Right cardiac atrium (tissue), 5 donors: ENCODE measurements around the gene POMZP3. TPM values are rescaled to one million over a fixed set of nuclear protein-coding genes. Genes with fewer than 3 reads are reported as not detected.
"Not testable (repeated sequence)": the region's sequence is repeated elsewhere in the genome, so short reads cannot be mapped to it uniquely, and the experiment has no call there.

Experiments
- ATAC-seq, 2 donors: fragments of 200-7000 bp; cut with Tn5 transposase; one replicate each; pipeline versions ENCODE4 v1.8.0 to v1.9.1; 2020; ENCODE audit warnings: moderate library complexity in 2 of 2, mild to moderate bottlenecking in 1 of 2
- DNase-seq, 3 donors: peaks; one replicate each; pipeline ENCODE4 v3.0.0-alpha.2; 2020
- H3K27ac ChIP-seq: one replicate; pipeline ENCODE4 v1.5.1; 2013; ENCODE audit warnings: mild to moderate bottlenecking, low read length, control low read depth, moderate library complexity
- H3K27me3 ChIP-seq: one replicate; pipeline ENCODE4 v1.6.1; 2013; ENCODE audit not compliant: control insufficient read depth, insufficient read depth
- H3K4me1 ChIP-seq: one replicate; pipeline ENCODE4 v1.6.1; 2013; ENCODE audit warnings: low read length; ENCODE audit not compliant: control insufficient read depth, insufficient read depth
- H3K4me3 ChIP-seq: one replicate; pipeline ENCODE4 v1.5.1; 2013; ENCODE audit warnings: low read length, control low read depth
- H3K9me3 ChIP-seq: one replicate; pipeline ENCODE4 v1.6.1; 2013; ENCODE audit warnings: low read length; ENCODE audit not compliant: control insufficient read depth
- WGBS: extraction: QIAGEN DNeasy Blood & Tissue Kit; methylation state at CpG from one replicate; pipeline ENCODE4 v1.1.7; 2013; 5-methylcytosine and 5-hydroxymethylcytosine counted together
- intact Hi-C, 4 donors: fragments of 100-400 bp; cut with DNase I; formaldehyde crosslinking; loops; one replicate each; pipeline versions ENCODE4 v1.11.0 to v1.14.0; 2022 to 2023
- polyA plus RNA-seq: library from polyadenylated mRNA; stranded (reverse); fragments of 200-250 nt; gene quantifications from one replicate; pipeline ENCODE4 v1.2.3, GENCODE V29; 2013
- total RNA-seq, 4 donors: library from RNA; stranded (reverse); fragmentation: NEBNext Ultra II Directional; extraction: Animal tissue kit (Norgen Biotek cat#: 25700); gene quantifications; one replicate each; pipeline ENCODE4 v1.2.1, GENCODE V29; 2021
- donor health status: healthy with polysubstance abuse.
- donor health status: DM: no; HTN: yes; CAD: no.
- donor health status: DM: no; HTN: no; CAD: no.
- donor health status: DM: no; HTN: yes; CAD: no; lungs with severe emphysema.
- donor health status: DM: yes; HTN: yes; CAD: no.

POMZP3 gene
- total and polyA plus RNA-seq, 5 donors: 7.0 to 14.8 (median 7.4) TPM

DNA sequence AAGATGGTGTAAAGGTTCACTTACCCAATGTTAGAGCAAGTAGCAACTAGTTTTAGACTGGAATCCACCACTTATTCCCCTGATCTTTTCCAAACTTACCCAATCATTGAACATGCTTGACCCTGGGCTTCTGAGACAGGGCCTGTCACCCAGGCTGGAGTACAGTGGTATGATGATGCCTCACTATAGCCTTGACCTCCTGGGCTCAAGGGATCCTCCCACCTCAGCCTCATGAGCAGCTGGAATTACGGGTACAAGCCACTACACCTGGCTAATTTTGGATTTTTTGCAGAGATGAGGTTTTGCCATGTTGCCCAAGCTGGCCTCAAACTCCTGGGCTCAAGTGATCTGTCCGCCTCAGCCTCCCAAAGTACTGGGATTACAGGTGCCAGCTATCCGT lies 14.8 kb downstream of the POMZP3 start:
- H3K9me3 ChIP-seq, H3K4me1 ChIP-seq, DNase-seq, H3K27ac ChIP-seq, H3K4me3 ChIP-seq, H3K27me3 ChIP-seq, ATAC-seq, intact Hi-C loops: not testable (repeated sequence)
- no CpG with 5 or more reads among the region's 3 CpGs for WGBS

DNA sequence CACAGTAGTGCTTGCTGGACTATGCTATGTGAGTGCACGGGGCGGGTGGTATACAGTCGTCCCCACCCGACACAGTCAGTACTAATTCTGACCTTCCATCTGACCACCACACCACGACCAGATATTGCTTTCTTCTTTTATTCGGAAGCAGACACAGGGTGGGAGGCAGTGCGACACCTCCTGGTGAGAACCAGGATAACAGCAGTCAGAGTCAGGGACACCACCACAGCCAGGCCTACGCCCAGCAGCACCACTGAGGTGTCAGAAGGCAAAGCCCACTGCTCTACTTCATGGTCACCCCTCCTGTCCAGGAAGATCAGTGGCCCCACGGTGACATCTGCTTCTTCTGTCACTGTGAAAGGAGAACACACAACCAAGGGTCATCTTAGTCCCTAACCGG lies 17.2 kb downstream of the POMZP3 start:
- H3K9me3 ChIP-seq, H3K27me3 ChIP-seq, H3K4me1 ChIP-seq, intact Hi-C loops, H3K4me3 ChIP-seq, H3K27ac ChIP-seq, DNase-seq: not testable (repeated sequence)
- WGBS: 53% methylated on average over 2 of the region's 10 CpGs
- peak; percentile 19 to 47 for ATAC-seq

DNA sequence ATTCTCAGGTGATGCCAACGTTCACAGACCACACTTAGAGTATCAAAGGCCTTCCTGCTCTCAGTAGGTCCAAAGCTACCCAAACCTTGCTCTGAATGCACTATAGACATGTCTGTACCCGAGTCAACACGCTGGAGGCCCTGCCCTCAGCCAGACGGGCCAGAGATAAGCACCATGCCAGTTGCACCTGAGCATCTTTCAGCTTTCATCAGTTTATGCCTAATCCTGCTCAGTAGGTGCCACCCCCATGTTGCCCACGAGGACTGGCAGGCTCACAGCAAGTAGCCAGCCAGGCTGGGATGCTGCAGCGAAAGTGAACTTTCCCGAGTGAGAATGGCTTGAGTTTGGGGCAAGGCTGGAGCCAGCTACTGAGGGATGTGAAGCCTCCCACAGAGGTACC lies 18.6 kb downstream of the POMZP3 start:
- H3K9me3 ChIP-seq, H3K27ac ChIP-seq, H3K4me3 ChIP-seq, H3K27me3 ChIP-seq, H3K4me1 ChIP-seq, ATAC-seq, intact Hi-C loops: not testable (repeated sequence)
- WGBS: 74% methylated on average over 6 of the region's 7 CpGs
- DNase-seq: peak in 1 of 3 donors; percentile 34

DNA sequence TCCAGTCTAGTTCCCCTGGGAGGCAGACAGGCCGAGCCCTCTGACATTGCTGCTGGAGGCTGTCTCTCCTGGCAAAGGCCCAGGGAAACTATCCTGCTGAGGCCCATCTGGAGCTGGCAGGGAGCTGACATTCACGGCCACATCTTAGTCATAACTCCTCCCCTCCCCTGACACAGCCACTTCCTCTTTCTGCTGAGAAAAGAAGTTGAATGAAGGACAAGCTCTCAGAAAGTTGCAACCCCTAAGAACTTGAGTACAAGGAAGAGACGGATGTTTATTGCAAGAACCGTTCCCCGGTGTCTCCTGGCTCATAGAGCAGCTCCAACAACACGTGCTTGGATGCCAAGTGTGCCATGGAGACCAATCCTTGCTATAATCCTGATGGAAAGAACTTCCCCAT lies 21.1 kb downstream of the POMZP3 start:
- H3K4me3 ChIP-seq, H3K9me3 ChIP-seq, H3K4me1 ChIP-seq, H3K27ac ChIP-seq, H3K27me3 ChIP-seq, intact Hi-C loops: not testable (repeated sequence)
- WGBS: 2% methylated on average over 5 of the region's 6 CpGs
- ATAC-seq: peak; percentile 98 to 99
- peak; percentile 84 to 88 (median 88) for DNase-seq

DNA sequence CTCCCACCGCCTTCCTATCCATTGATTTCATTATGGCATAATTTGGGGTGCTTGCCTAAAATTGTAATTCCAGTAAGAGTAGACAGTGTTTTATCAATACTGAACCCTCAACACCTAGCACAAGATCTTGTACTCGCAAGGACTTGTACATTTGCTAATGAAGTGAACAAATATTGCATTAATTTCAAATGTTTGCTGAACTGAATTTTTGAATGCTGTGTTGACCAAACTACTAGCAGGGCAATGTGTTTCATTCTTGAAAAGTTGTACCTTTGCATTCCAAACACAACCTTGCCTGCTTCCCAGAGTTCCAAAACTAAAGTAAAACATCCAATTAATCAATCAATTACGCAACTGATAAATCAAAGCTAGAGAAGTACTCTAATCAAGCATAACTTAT lies 26.4 kb downstream of the POMZP3 start:
- H3K27ac ChIP-seq, H3K27me3 ChIP-seq, H3K4me1 ChIP-seq, H3K9me3 ChIP-seq, DNase-seq, ATAC-seq, intact Hi-C loops, H3K4me3 ChIP-seq: not testable (repeated sequence)
- WGBS: 97% methylated on average over 3 of the region's 3 CpGs

DNA sequence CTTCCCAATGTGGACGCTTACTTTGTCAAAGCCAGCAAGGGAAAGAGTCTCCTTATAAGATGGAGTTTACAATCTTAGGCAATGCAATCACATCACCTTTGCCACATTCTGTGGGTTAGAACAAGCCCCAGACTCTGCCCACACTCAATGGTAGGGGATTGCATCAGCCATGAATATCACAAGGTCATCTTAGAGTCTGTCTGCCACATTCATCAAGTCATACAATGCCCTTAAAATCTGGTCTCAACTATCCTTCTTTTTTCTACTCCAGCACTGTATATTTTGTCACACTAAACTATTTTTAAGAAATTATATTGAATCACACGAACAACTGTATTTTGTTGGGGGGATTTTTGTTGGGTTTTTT lies 27.0 kb downstream of the POMZP3 start:
- 90% methylated on average over 1 of the region's 2 CpGs for WGBS

DNA sequence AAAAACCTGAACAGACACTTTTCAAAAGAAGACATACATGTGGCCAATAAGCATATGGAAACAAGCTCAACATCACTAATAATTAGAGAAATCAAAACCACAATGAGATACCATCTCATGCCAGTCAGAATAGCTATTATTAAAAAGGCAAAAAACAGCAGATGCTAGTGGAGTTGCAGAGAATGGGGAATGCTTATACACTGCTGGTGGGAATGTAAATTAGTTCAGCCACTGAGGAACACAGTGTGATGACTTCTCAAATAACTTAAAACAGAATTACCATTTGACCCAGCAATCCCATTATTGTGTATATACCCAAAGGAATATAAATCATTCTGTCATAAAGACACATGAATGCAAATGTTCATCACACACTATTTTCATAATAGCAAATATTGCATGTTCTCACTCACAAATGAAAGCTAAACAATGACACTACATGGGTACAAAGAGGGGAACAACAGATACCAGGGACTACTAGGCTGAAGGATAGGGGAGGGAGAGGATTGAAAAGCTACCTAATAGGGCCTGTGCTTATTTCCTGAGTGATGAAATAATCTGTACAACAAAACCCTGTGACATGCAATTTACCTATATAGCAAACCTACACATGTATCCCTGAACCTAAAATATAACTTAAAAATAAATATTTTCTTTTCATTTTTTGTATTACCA lies 28.4 kb downstream of the POMZP3 start:
- intact Hi-C loops, H3K9me3 ChIP-seq, H3K4me3 ChIP-seq, H3K27ac ChIP-seq, H3K4me1 ChIP-seq, DNase-seq, H3K27me3 ChIP-seq, ATAC-seq: not testable (repeated sequence)

More for the DNA sequence above, 27.0 kb downstream of the POMZP3 start:
- H3K27ac ChIP-seq, H3K4me3 ChIP-seq, H3K4me1 ChIP-seq, intact Hi-C loops, H3K27me3 ChIP-seq, H3K9me3 ChIP-seq, DNase-seq: not testable (repeated sequence)
- peak in 1 of 2 donors; percentile 32 for ATAC-seq

DNA sequence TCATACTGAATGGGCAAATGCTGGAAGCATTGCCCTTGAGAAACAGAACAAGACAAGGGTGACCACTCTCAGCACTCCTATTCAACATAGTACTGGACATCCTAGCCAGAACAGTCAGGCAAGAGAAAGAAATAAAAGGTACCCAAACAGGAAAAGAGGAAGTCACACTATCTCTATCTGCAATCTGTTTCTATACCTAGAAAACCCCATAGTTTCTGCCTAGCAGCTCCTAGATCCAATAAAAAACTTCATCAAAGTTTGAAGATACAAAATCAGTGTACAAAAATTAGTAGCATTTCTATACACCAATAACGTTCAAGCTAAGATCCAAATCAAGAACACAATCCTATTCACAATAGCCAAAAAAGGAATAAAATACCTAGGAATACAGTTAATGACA lies 29.8 kb downstream of the POMZP3 start:
- H3K27me3 ChIP-seq, ATAC-seq, H3K4me1 ChIP-seq, H3K9me3 ChIP-seq, DNase-seq, H3K4me3 ChIP-seq, H3K27ac ChIP-seq, intact Hi-C loops: not testable (repeated sequence)
- 81% methylated on average over 1 of the region's 1 CpG for WGBS

DNA sequence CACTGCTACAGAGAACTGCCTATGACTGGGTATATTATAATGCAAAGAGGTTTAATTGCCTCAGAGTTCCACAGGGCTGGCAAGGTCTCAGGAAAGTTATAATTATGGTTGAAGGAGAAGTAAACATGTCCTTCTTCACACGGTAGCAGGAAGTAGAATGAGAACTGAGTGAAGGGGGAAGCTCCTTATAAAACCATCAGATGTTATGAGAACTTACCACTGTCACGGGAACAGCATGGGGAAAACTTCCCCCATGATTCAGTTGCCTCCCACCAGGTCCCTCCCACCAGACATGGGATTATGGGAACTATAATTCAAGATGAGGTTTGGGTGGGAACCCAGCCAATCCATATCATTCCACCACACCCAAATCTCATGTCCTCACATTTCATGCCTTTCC lies 34.4 kb downstream of the POMZP3 start:
- intact Hi-C loops, H3K27me3 ChIP-seq, H3K4me1 ChIP-seq, H3K4me3 ChIP-seq, DNase-seq, H3K27ac ChIP-seq, H3K9me3 ChIP-seq: not testable (repeated sequence)
- WGBS: 70% methylated on average over 2 of the region's 2 CpGs
- ATAC-seq: peak in 1 of 2 donors; percentile 10

DNA sequence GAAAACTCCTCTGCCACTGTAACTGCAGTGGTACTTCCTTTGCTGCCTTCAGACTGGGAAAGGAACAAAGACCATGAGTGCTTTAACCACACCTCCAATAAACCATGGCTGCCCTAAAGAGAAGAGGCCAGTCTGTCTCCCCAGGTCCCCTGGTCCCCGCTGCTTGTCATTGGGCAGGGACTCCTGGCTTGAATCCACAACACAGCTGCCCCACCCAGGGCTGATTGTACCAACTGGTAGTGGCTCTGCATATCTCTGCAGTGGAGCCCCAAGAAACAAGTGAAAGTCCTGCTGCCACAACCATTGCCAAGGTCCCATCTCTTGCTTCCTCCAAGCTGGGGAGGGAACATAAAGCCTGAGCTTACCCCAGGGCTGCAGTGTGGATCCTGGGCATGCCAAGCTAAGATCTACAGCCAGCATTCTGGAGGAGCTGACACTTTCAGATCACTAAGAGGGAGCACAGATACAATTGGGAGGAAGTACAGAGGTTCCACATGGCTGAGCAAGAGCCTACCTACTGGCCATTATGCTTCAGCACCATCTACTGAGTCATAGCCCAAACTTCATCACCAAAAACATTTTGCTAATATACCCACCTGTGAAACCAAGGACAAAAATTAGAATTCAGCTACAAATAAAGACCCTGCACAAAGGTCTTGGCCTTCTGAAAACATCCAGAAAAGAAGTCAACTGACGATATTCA lies 35.3 kb downstream of the POMZP3 start:
- H3K27ac ChIP-seq: not testable (repeated sequence)

GRCh38 chr7:76591033-76591432 lies 36.0 kb downstream of the POMZP3 start:
- DNase-seq, H3K27me3 ChIP-seq, H3K4me3 ChIP-seq, intact Hi-C loops, H3K9me3 ChIP-seq, H3K27ac ChIP-seq, H3K4me1 ChIP-seq, ATAC-seq: not testable (repeated sequence)
- WGBS: 96% methylated on average over 3 of the region's 3 CpGs

More for the DNA sequence above, 35.3 kb downstream of the POMZP3 start:
- H3K9me3 ChIP-seq, DNase-seq, intact Hi-C loops, H3K4me1 ChIP-seq, H3K4me3 ChIP-seq, H3K27me3 ChIP-seq: not testable (repeated sequence)
- 76% methylated on average over 2 of the region's 2 CpGs for WGBS
- ATAC-seq: peak in 1 of 2 donors; percentile 38
